ENCODE data around the gene KIF2C.

Gene KIF2C

GRCh38 chr1:44717156-44717555, 22.5 kb upstream of the KIF2C start:
- TF ChIP-seq CTCF (IDR thresholded peaks at IDR 0.05; ENCODE audit: low read depth, low read length): no peak
- no peak for DNase-seq
- H3K4me1 ChIP-seq: no peaks in the 10 kb centered on the region
- H3K4me3 ChIP-seq (ENCODE audit: low read depth, low read length): no peak overlapping the region
- H3K36me3 ChIP-seq: no peaks in the 10 kb centered on the region
- no peaks in the 10 kb centered on the region for H3K27me3 ChIP-seq
- no peaks in the 10 kb centered on the region for H3K9me3 ChIP-seq

- Histone ChIP-seq H3K27me3 (no peaks in the 10 kb centered on the region), H3K4me1 (no peaks in the 10 kb centered on the region), H3K9me3 (no peaks in the 10 kb centered on the region), H3K4me3 (ENCODE audit: low read depth, low read length) (no peak overlapping the region), H3K36me3 (no peaks in the 10 kb centered on the region)
- TF ChIP-seq CTCF (IDR thresholded peaks at IDR 0.05; ENCODE audit: low read depth, low read length): no peak
- no peak for DNase-seq
Measured at GRCh38 chr1:44717653-44718052, 22.0 kb upstream of the KIF2C start.

GRCh38 chr1:44718091-44718490, 21.5 kb upstream of the KIF2C start:
- H3K36me3 ChIP-seq: no peaks in the 10 kb centered on the region
- no peak for TF ChIP-seq CTCF (IDR thresholded peaks at IDR 0.05; ENCODE audit: low read depth, low read length)
- H3K27me3 ChIP-seq: no peaks in the 10 kb centered on the region
- no peaks in the 10 kb centered on the region for H3K4me1 ChIP-seq
- no peak overlapping the region for H3K4me3 ChIP-seq (ENCODE audit: low read depth, low read length)
- no peaks in the 10 kb centered on the region for H3K9me3 ChIP-seq
- DNase-seq: no peak

GRCh38 chr1:44719318-44719717, 20.3 kb upstream of the KIF2C start:
- no peak for TF ChIP-seq CTCF (IDR thresholded peaks at IDR 0.05; ENCODE audit: low read depth, low read length)
- H3K4me1 ChIP-seq: no peaks in the 10 kb centered on the region

GRCh38 chr1:44720281-44720680, 19.4 kb upstream of the KIF2C start:
- Histone ChIP-seq H3K4me3 (ENCODE audit: low read depth, low read length) (no peak overlapping the region), H3K9me3 (no peaks in the 10 kb centered on the region), H3K36me3 (no peaks in the 10 kb centered on the region), H3K27me3 (no peaks in the 10 kb centered on the region), H3K4me1 (no peaks in the 10 kb centered on the region)
- no peak for TF ChIP-seq CTCF (IDR thresholded peaks at IDR 0.05; ENCODE audit: low read depth, low read length)
- no peak for DNase-seq

More at GRCh38 chr1:44719318-44719717, 20.3 kb upstream of the KIF2C start:
- no peaks in the 10 kb centered on the region for H3K36me3 ChIP-seq
- no peaks in the 10 kb centered on the region for H3K27me3 ChIP-seq
- H3K9me3 ChIP-seq: no peaks in the 10 kb centered on the region
- no peak for DNase-seq
- H3K4me3 ChIP-seq (ENCODE audit: low read depth, low read length): no peak overlapping the region

- no peak for TF ChIP-seq CTCF (IDR thresholded peaks at IDR 0.05; ENCODE audit: low read depth, low read length)
- Histone ChIP-seq H3K36me3 (no peaks in the 10 kb centered on the region), H3K27me3 (no peaks in the 10 kb centered on the region), H3K4me1 (no peaks in the 10 kb centered on the region), H3K9me3 (no peaks in the 10 kb centered on the region), H3K4me3 (ENCODE audit: low read depth, low read length) (no peak overlapping the region)
- DNase-seq: peak; percentile 78
Measured at GRCh38 chr1:44721485-44722361, 17.9 kb upstream of the KIF2C start.
